ENCODE results near the gene DDX41. TPM values are rescaled to one million over a fixed set of nuclear protein-coding genes. Genes with fewer than 3 reads are reported as not detected.
A peak's percentile ranks its signal among the peaks of the same experiment; 100 is the strongest.

DDX41 gene
- total RNA-seq, 1 experiment from 2014 or later, result 318 TPM

- DNase-seq, result peak; percentile 30
- no peak overlapping the region for H2AFZ ChIP-seq (ENCODE audit: low read length)
- no peaks in the 10 kb centered on the region for H3K27me3 ChIP-seq (ENCODE audit: low read length)
- no peaks in the 10 kb centered on the region for H3F3A ChIP-seq (ENCODE audit: low read length, unreplicated experiment)
- TF ChIP-seq CTCF (conservative IDR thresholded peaks at IDR 0.05; ENCODE audit: low read depth, low read length) (no peak), EZH2phosphoT487 (IDR thresholded peaks at IDR 0.05; ENCODE audit: borderline replicate concordance, low read length) (no peak), EZH2 (IDR thresholded peaks at IDR 0.05; ENCODE audit: low read length, unreplicated experiment) (no peak)
- ATAC-seq, result no peak
- peaks cover 21% of the 10 kb centered on the region for H3K36me3 ChIP-seq (ENCODE audit: low read depth, low read length)
- no peaks in the 10 kb centered on the region for H3K9me3 ChIP-seq (ENCODE audit: low read length)
- no peak overlapping the region for H3K27ac ChIP-seq (ENCODE audit: low read length)
- H3K9me2 ChIP-seq (replicated peaks; ENCODE audit: low read length), result no peaks in the 10 kb centered on the region
- H4K20me1 ChIP-seq (ENCODE audit: low read length), result peaks cover 36% of the 10 kb centered on the region; the same call in 1 of the 2 replicates
- H3K79me2 ChIP-seq (ENCODE audit: low read length), result peaks cover 34% of the 10 kb centered on the region
- H3K4me2 ChIP-seq (ENCODE audit: low read length), result no peak overlapping the region
- ChIA-PET POLR2A (ENCODE audit: unreplicated experiment) (no interaction called here), CTCF (interaction anchor here (0.6 kb wide), 1 partner anchor 159 kb away, joined by 5 read pairs; no protein-coding TSS in a partner anchor)
- intact Hi-C loops (cut with micrococcal nuclease), result no loop called here
- H3K4me1 ChIP-seq (ENCODE audit: insufficient read depth, low read length), result peaks cover 21% of the 10 kb centered on the region
- H3K4me3 ChIP-seq (ENCODE audit: low read length), result no peak overlapping the region
- no peak overlapping the region for H3K9ac ChIP-seq (ENCODE audit: low read length)
- no TSS peak for BruUV-seq (replicated peaks)
Measured at GRCh38 chr5:177468685-177469628, 47.8 kb downstream of the DDX41 start.

DNA sequence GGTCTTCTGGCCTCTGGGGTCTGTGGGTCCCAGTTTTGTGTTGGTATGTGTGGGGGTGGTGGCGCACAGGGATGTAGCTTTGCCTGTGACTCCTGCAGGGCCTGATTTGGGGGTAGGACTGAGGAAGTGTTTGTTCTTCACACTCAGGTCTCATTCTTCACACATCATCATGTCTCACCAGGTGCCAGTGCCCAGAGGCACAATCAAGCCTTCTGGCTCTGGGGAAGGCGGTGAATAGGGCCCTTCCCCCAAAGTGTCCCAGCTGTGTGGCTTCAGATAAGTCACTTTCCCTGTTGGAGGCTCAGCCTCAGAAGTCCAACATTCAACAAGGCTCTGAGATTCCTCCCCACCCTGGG is 48.5 kb downstream of the DDX41 start:
- ATAC-seq (no peak), DNase-seq (no peak)
- Histone ChIP-seq H3K4me1 (ENCODE audit: insufficient read depth, low read length) (peaks cover 21% of the 10 kb centered on the region), H3K4me3 (ENCODE audit: low read length) (no peak overlapping the region), H3F3A (ENCODE audit: low read length, unreplicated experiment) (no peaks in the 10 kb centered on the region), H2AFZ (ENCODE audit: low read length) (no peak overlapping the region), H4K20me1 (ENCODE audit: low read length) (peaks cover 36% of the 10 kb centered on the region; the same call in 1 of the 2 replicates), H3K27ac (ENCODE audit: low read length) (no peak overlapping the region), H3K9ac (ENCODE audit: low read length) (no peak overlapping the region), H3K36me3 (ENCODE audit: low read depth, low read length) (peaks cover 21% of the 10 kb centered on the region), H3K4me2 (ENCODE audit: low read length) (no peak overlapping the region), H3K79me2 (ENCODE audit: low read length) (peaks cover 34% of the 10 kb centered on the region), H3K27me3 (ENCODE audit: low read length) (no peaks in the 10 kb centered on the region), H3K9me2 (replicated peaks; ENCODE audit: low read length) (no peaks in the 10 kb centered on the region), H3K9me3 (ENCODE audit: low read length) (no peaks in the 10 kb centered on the region)
- TF ChIP-seq EZH2 (IDR thresholded peaks at IDR 0.05; ENCODE audit: low read length, unreplicated experiment) (no peak), EZH2phosphoT487 (IDR thresholded peaks at IDR 0.05; ENCODE audit: borderline replicate concordance, low read length) (no peak), CTCF (conservative IDR thresholded peaks at IDR 0.05; ENCODE audit: low read depth, low read length) (no peak)
- CTCF ChIA-PET, result no interaction called here
- BruUV-seq (replicated peaks), result no TSS peak
- intact Hi-C loops (cut with micrococcal nuclease), result no loop called here
- POLR2A ChIA-PET (ENCODE audit: unreplicated experiment), result no interaction called here

- POLR2A ChIA-PET (ENCODE audit: unreplicated experiment), result no interaction called here
- no peaks in the 10 kb centered on the region for H3K9me3 ChIP-seq (ENCODE audit: low read length)
- H2AFZ ChIP-seq (ENCODE audit: low read length), result no peak overlapping the region
- no peak overlapping the region for H3K4me2 ChIP-seq (ENCODE audit: low read length)
- H3K4me1 ChIP-seq (ENCODE audit: insufficient read depth, low read length), result peaks cover 20% of the 10 kb centered on the region
- no peaks in the 10 kb centered on the region for H3K27me3 ChIP-seq (ENCODE audit: low read length)
- no peaks in the 10 kb centered on the region for H3K9me2 ChIP-seq (replicated peaks; ENCODE audit: low read length)
- no peak overlapping the region for H3K27ac ChIP-seq (ENCODE audit: low read length)
- no peak for ATAC-seq
- no peak overlapping the region for H3K4me3 ChIP-seq (ENCODE audit: low read length)
- DNase-seq, result no peak
- TF ChIP-seq CTCF (conservative IDR thresholded peaks at IDR 0.05; ENCODE audit: low read depth, low read length), result no peak
- no peak for TF ChIP-seq EZH2 (IDR thresholded peaks at IDR 0.05; ENCODE audit: low read length, unreplicated experiment)
- TF ChIP-seq EZH2phosphoT487 (IDR thresholded peaks at IDR 0.05; ENCODE audit: borderline replicate concordance, low read length), result no peak
- CTCF ChIA-PET, result no interaction called here
- peaks cover 36% of the 10 kb centered on the region; the same call in 1 of the 2 replicates for H4K20me1 ChIP-seq (ENCODE audit: low read length)
- no peak overlapping the region for H3K9ac ChIP-seq (ENCODE audit: low read length)
- no TSS peak for BruUV-seq (replicated peaks)
- intact Hi-C loops (cut with micrococcal nuclease), result no loop called here
- peaks cover 31% of the 10 kb centered on the region for H3K79me2 ChIP-seq (ENCODE audit: low read length)
- H3F3A ChIP-seq (ENCODE audit: low read length, unreplicated experiment), result no peaks in the 10 kb centered on the region
- peaks cover 21% of the 10 kb centered on the region for H3K36me3 ChIP-seq (ENCODE audit: low read depth, low read length)
Measured at GRCh38 chr5:177467436-177467835, 49.3 kb downstream of the DDX41 start.
